GM18861 (cell line): ENCODE measurements around the gene CCDC144A.
"Not testable (repeated sequence)": the region's sequence is repeated elsewhere in the genome, so short reads cannot be mapped to it uniquely, and the experiment has no call there.

Source experiments
- ATAC-seq: cut with Tn5 transposase; IDR thresholded peaks from one replicate; pipeline ENCODE4 v1.9.1; 2021; ENCODE audit not compliant: unreplicated experiment

The CCDC144A gene, protein sequence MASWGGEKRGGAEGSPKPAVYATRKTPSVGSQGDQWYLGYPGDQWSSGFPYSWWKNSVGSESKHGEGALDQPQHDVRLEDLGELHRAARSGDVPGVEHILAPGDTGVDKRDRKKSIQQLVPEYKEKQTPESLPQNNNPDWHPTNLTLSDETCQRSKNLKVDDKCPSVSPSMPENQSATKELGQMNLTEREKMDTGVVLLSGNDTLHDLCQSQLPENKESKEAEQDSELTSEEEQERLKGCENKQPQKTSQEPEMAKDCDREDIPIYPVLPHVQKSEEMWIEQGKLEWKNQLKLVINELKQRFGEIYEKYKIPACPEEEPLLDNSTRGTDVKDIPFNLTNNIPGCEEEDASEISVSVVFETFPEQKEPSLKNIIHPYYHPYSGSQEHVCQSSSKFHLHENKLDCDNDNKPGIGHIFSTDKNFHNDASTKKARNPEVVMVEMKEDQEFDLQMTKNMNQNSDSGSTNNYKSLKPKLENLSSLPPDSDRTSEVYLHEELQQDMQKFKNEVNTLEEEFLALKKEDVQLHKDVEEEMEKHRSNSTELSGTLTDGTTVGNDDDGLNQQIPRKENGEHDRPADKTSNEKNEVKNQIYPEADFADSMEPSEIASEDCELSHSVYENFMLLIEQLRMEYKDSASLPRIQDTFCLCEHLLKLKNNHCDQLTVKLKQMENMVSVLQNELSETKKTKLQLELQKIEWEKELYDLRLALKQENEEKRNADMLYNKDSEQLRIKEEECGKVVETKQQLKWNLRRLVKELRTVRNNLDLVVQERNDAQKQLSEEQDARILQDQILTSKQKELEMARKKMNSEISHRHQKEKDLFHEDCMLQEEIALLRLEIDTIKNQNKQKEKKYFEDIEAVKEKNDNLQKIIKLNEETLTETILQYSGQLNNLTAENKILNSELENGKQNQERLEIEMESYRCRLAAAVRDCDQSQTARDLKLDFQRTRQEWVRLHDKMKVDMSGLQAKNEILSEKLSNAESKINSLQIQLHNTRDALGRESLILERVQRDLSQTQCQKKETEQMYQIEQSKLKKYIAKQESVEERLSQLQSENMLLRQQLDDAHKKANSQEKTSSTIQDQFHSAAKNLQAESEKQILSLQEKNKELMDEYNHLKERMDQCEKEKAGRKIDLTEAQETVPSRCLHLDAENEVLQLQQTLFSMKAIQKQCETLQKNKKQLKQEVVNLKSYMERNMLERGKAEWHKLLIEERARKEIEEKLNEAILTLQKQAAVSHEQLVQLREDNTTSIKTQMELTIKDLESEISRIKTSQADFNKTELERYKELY (N-terminal part only)

DNA sequence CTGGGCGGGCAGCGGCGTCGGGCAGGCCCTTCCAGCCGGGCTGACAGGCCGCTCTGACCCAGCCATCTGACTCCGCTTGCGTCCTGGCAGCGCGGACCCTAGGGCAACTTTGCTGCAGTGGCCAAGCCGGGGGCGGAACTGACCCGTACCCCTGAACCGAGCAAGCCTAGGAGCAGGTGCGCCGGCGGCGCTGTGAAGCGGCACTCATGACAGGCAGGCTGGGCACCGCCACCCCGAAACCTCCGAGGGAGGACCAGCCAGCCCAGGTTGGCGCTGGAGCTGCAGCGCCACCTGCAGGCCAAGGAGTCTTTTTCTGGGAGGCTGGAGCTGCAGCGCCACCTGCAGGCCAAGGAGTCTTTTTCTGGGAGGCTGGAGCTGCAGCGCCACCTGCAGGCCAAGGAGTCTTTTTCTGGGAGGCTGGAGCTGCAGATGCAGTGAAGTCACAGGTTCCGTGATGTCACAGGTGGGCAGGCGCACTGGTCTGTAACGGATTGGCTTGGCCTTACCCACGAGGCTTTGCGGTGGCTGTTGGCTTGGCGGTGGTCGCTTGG lies at the start of gene CCDC144A:
Gene CCDC144A, plus strand, starts transcription at position 511 of the 551 bp plus-strand sequence. CDS start 160 bp downstream, outside the sequence.
- not testable (repeated sequence) for ATAC-seq

DNA sequence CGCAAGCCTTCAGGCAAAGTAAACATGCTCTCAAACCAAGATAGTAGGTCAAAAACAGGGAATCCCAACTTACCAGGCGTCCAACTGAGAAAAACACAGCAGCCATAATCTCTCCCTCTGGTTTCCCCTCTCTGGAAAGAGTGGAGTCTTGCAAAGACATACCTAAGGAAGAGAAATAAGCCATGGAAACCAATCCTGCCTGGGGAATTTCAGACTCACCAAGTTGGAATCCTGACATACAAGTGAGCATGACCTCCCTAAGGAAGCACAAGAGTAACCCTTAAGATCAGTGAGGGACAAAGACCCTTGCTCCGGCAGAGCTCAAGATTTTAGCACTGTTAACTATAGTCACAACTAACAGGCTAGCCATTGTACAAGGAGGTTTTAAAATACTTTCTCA lies 40.5 kb upstream of the CCDC144A start:
- no peak for ATAC-seq

DNA sequence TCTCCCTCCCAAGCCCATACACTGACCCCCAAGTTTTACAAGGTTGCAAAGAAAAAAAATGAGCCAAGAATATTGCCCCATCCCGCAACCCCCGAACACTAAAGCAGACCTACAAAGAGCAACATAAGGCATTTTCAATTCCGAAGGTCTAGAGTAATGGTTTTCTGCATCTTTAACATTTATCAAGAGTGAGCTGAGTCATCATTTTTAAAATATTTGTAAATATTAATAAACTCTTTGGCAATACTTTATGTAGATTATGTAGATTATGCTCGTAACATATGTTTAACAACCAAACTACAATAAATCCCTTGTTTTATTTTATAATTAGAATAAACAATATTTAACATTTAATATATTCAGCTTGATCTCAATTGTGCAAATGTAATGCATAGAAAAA lies 37.8 kb upstream of the CCDC144A start:
- ATAC-seq = no peak

DNA sequence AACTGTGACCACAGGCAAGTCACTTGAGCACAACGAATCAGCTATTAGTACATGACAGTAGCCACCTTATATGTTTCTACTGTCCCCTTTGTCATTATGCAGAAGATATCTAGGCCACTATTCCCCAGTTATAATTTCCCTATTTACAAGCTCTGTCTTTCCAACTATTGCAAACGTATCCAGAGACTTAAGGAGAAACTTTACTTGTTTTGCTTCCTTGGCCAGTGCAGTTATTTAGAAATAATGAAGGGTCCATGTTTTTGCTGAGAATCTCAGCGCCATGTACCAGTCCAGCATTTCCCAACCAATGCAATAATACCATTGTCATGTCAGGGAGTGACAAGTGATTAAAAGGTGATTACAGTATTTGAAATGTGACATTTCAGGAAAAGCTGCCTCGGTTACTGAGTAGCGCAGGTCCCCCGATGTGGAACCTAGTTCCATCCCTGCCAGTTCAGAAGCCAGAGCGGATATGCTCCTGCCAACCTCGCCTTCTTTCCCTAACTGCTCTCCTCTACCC lies 37.1 kb upstream of the CCDC144A start:
- no peak for ATAC-seq

DNA sequence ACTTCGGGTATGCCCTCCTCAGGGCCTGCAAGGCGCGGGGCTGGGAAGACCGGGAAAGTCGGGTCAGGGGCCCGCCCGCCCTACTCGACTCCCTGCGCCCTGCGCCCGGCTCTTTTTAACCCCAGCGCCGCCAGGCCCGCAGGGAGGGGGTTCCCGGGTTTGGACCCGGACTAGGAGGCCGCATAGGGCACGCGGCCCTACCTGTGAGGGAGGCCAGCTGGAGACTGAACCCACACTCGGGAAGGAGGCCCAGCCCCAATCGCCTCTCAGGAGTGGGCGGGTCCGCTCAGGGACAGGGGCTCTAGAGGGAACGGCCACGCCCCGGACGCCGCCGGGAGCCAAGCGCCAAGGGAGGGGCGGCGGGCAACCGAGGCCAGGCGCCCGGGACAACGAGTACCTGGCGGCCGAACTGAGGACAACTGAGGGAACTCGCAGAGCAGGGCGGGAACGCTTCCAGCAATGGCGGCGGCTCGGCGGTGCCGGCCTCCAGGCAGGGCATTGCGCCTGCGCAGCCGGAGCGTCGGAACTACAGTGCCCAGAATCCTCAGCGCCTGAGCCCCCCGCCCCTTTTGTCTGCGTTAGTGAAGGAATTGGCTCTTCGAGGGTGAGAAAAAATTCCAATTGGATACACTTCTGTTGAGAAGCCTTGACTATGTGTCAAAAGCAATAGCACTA lies 36.5 kb upstream of the CCDC144A start, which contains the start of gene ZNF624:
Gene ZNF624, minus strand, starts transcription at position 484 of the 675 bp plus-strand sequence.
- ATAC-seq = peak; percentile 90

DNA sequence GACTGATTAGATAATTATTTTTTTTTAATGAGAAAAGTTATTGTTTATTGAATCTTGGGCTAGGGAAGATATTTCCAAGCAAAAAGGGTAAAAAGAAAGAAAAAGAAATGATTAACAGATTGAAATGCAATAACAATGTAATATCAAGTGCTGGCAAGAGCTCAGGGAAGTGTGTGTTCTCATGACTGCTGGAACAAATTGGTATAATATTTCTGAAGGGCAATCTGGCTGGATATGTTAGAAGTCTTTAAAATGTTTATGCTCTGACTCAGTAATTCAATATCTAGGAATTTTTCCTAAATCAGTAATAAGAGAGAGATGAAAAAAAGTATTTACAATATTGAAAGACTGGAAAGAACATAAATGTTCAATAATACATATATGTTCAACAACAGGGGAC lies 28.8 kb upstream of the CCDC144A start:
- ATAC-seq = no peak

DNA sequence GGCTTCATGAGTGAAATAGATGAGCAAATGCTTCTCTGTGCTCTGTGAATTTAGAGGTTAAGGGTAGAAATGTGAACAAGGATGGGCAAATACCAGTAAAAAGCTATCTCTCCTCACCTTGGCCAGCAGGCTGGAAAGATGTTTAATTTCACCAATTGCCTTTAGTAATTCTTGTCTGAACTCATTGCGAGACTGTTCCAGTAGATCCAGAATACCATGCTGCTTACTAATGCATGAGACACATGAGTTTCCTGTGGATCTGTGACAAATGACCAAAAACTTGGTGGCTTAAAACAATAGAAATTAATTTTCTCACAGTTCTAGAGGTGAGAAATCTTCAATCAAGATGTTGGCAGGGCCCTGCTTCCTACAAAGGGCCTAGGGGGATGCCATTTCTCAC lies 27.1 kb upstream of the CCDC144A start:
- ATAC-seq = no peak

DNA sequence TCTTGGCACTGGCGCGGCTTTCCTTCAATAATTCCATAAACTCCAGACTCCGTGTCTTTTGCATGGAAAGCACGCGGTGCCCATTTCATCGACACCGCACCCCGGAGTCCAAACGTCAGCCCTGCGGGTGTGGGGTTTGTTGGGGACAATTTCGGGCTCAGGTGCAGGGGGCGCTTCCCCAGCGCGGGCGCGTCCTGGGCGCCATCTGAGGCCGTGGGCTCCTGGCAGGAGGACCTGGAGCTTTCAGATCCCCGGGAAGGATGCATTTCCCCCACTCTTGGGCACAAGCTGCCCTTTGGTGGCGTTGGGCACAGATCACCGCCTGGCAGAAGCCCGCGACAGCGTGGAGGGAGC lies 23.5 kb upstream of the CCDC144A start:
- not testable (repeated sequence) for ATAC-seq

DNA sequence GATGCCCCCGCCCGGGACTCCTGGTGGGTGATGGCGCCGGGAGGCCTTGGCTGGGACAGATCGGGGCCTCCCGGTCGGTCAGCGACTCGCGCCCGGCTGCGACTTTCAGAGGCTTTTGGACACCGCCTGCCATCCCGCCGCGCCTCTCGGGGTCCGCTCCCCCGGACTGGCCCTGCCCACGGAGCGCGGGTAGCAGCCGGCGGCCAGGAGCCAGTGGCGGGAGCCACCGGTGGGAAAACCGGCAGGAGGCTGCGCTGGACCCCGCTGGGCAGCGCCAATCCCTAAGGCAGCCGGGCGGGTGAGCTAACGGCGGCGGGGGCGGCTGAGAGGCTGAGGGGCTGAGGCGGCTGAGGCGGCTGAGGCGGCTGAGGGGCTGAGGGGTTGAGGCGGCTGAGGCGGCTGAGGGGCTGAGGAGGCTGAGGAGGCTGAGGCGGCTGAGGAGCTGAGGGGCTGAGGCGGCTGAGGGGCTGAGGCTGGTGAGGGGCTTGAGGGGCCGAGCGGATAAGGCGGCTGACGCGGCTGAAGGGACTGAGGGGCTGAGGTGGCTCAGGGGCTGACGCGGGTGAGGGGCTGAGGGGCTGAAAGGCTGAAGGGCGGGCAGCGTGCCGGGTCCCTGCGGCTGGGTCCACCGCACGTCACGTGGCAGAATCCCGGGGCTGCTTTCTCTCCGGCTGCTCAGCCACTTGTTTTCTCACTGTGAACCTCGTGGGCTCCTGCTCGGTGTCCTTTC lies 23.0 kb upstream of the CCDC144A start:
- ATAC-seq = not testable (repeated sequence)

DNA sequence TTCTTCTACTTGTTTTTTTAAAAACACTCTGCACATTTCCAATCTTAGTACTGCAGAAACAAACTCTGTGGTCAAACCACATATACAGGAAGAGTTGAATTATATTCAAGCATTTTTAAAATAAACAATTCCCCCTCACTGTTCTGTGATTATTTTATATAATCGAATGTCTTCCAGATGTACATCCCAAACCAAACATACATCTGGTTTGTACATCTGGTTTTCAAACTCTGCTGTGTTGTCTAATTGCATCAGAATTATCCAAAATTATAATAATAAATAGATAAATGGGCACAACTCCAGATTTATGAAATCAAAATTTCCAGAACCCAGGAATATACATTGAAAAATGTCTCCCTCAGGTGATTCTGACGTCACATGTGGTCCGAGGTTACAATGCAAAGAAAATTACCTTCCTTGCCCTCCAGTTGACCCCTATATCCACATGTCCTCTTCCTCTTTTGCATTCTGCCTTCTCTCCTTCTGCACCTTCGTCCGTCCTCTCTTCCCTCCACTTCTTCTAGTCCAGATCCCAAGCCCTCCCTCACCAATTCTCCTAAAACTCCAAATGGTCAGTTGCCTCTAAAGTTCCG lies 13.3 kb upstream of the CCDC144A start:
- no peak for ATAC-seq

DNA sequence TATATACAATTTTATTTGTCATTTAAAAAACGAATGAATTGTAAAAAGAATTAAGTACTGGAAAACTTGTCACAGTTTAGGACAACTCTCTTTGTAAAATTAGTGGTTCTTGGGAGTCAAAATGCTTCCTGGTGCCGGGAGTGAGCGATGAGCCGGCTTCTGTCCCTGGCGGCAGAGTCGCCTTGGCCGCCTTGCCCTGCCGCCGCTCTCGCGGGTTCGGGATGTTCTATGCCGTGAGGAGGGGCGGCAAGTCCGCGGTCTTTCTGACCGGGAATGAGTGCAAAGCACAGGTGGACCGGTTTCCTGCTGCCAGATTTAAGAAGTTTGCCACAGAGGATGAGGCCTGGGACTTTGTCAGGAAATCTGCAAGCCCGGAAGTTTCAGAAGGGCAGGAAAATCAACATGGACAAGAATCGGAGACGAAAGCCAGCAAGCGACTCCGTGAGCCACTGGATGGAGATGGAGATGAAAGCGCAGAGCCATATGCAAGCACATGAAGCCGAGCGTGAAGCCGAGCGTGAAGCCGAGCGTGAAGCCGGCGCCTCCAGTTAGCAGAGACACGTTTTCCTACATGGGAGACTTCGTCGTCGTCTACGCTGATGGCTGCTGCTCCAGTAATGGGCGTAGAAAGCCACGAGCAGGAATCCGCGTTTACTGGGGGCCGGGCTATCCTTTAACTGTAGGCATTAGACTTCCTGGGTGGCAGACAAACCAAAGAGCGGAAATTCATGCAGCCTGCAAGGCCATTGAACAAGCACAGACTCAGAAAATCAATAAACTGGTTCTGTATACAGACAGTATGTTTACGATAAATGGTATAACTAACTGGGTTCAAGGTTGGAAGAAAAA lies 6.5 kb upstream of the CCDC144A start:
- not testable (repeated sequence) for ATAC-seq

DNA sequence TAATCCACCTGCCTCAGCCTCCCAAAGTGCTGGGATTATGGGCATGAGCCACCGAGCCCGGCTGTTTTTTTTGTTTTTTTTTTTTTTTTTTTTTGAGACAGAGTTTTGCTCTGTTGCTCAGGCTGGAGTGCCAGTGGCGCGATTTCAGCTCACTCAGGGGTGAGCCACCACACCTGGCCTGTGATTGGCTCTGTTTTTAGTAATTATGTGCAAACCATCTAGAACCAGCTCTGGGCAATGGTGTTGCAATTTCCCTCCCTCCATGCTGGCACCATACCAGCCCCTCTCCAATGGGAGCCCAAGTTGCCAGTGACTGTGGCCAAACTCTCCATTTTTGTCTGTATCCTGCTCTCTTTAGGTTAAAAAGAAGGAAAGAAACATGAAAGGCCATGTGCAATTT lies 4.0 kb upstream of the CCDC144A start:
- not testable (repeated sequence) for ATAC-seq

DNA sequence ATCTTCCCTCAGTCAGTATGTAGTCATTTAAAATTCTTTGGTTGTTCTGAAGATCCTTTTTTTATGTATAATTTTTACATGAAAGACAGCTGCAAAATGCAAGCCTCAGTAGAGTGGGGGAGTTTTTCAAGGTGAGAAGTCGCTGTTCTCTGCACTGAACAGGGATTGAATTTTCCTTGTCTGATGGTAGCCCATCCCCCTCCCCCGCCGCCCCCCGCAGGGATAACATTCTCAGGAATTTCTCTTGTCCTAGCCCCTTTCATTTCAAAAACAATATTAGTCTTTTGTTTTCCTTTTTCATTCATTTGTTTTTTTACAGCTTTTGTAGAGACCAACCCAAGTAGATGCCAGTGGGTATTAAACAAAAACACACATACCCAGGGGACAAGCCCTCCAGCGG lies 2.9 kb upstream of the CCDC144A start:
- not testable (repeated sequence) for ATAC-seq

DNA sequence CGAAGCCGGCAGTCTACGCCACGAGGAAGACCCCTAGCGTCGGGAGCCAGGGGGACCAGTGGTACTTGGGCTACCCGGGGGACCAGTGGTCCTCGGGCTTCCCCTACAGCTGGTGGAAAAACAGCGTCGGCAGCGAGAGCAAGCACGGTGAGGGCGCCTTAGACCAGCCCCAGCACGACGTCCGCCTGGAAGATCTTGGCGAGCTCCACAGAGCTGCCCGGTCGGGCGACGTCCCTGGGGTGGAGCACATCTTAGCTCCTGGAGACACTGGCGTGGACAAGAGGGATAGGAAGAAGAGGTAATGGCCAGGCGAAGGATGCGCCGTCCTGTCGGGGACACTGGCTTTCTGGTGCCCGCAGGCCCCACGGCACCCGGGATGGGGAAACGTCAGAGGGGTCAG lies 406 bp downstream of the CCDC144A start:
- not testable (repeated sequence) for ATAC-seq

DNA sequence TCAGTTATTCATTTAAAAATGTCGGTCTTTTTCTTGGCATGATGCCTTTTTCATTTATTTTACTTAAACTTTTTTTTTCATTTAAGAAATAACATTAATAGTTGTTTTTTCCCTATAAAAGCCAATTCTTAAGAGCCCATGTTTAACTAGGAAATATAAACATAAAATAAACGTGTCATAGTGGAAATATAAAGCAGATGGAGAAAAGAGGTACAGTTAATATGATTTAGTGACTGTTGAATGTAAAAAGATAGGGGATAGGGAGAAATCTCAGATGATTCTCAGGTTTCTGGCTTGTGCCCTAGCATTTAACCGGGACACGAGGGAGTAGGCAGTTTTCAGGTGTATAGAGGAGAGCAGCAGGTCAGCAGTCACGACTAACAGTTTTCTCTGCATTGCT lies 7.6 kb downstream of the CCDC144A start:
- not testable (repeated sequence) for ATAC-seq

DNA sequence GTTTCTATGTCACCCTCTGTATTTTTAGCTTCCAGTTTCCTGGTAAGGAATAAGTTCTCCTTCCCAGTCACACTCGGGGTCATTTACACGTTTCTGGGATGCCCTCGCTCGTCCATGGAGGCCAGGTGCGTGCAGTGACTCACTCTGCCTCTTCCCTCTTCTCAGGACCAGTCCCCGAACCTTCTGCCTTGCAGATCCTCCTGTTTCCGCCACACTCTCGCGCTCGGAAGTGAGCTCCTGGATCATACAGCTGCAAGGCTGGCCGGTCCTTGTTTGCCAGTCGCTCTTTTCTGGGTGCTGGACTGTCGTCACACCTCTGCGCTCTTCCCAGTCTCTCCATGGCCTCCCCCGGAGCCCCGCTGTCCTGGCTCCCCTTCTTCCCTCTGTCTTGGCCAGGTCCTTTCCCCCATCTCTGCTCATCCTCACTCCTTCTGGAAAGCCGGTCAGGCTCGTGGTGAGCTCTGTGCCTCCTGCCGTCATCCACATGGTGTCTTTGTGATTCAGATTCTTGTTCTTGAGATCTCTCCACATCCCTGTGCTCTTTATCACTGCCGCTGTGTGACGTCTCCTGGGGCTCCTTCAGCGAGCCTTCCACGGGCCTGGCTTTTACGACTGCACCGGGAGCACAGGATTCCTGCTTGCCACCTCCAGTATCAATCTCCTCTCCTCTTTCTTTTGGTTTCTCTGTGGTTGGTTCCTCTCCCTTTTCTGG lies 55.6 kb downstream of the CCDC144A start:
- not testable (repeated sequence) for ATAC-seq

DNA sequence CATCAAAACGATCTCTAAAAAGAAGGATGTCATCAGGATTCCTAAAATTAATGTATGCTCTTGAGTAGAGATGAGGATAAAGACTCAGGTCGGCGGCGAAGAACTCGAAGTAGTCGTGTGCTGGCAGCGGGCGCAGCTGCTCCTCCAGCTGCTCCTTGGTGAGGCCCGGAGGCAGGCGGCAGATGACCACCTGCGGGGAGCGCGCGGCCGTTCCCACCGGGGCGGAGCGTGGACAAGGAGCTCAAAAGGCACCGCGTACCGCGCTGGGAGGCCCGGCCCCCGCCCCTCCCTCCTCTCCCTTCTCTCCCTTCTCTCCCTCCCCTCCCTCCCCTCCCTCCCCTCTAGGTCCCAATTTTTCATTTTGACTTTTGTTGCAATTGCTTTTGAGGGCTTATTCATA lies 56.5 kb downstream of the CCDC144A start:
- ATAC-seq = not testable (repeated sequence)
